Measurements from ENCODE around the gene CCT8L2. TPM values are rescaled to one million over a fixed set of nuclear protein-coding genes. Genes with fewer than 3 reads are reported as not detected.
"Not testable (repeated sequence)": the region's sequence is repeated elsewhere in the genome, so short reads cannot be mapped to it uniquely, and the experiment has no call there.

Gene CCT8L2
- total RNA-seq = not detected

- CTCF ChIA-PET, POLR2A ChIA-PET: not testable (repeated sequence)
Measured at GRCh38 chr22:16592710-16593109, at the start of gene CCT8L2. Gene CCT8L2 (minus strand): TSS chr22:16592810. CDS start chr22:16592550, 260 bp downstream.

- CTCF ChIA-PET, POLR2A ChIA-PET: not testable (repeated sequence)
Measured at GRCh38 chr22:16635442-16635841, 42.8 kb upstream of the CCT8L2 start.

GRCh38 chr22:16634092-16634491 is 41.5 kb upstream of the CCT8L2 start:
- POLR2A ChIA-PET, CTCF ChIA-PET: not testable (repeated sequence)

- CTCF ChIA-PET, POLR2A ChIA-PET: not testable (repeated sequence)
Measured at GRCh38 chr22:16628476-16628875, 35.9 kb upstream of the CCT8L2 start.

- POLR2A ChIA-PET, CTCF ChIA-PET: not testable (repeated sequence)
Measured at GRCh38 chr22:16625018-16625417, 32.4 kb upstream of the CCT8L2 start.

- POLR2A ChIA-PET = not testable (repeated sequence)
Measured at GRCh38 chr22:16623595-16623994, 31.0 kb upstream of the CCT8L2 start.

GRCh38 chr22:16617516-16617915 is 24.9 kb upstream of the CCT8L2 start:
- CTCF ChIA-PET, POLR2A ChIA-PET: not testable (repeated sequence)

More at GRCh38 chr22:16623595-16623994, 31.0 kb upstream of the CCT8L2 start:
- CTCF ChIA-PET = not testable (repeated sequence)

- POLR2A ChIA-PET, CTCF ChIA-PET: not testable (repeated sequence)
Measured at GRCh38 chr22:16616390-16616938, 23.9 kb upstream of the CCT8L2 start.

- POLR2A ChIA-PET, CTCF ChIA-PET: not testable (repeated sequence)
Measured at GRCh38 chr22:16615606-16616245, 23.1 kb upstream of the CCT8L2 start.

GRCh38 chr22:16609548-16610261 is 17.1 kb upstream of the CCT8L2 start:
- POLR2A ChIA-PET = no interaction called here
- CTCF ChIA-PET = no interaction called here

GRCh38 chr22:16608931-16609330 is 16.3 kb upstream of the CCT8L2 start:
- ChIA-PET CTCF (no interaction called here), POLR2A (no interaction called here)

- POLR2A ChIA-PET, CTCF ChIA-PET: not testable (repeated sequence)
Measured at GRCh38 chr22:16604257-16604998, 11.8 kb upstream of the CCT8L2 start.

- POLR2A ChIA-PET, CTCF ChIA-PET: not testable (repeated sequence)
Measured at GRCh38 chr22:16603770-16604242, 11.2 kb upstream of the CCT8L2 start.

- CTCF ChIA-PET = no interaction called here
Measured at GRCh38 chr22:16603448-16603768, 10.8 kb upstream of the CCT8L2 start.

GRCh38 chr22:16602728-16603447 is 10.3 kb upstream of the CCT8L2 start:
- POLR2A ChIA-PET, CTCF ChIA-PET: not testable (repeated sequence)

More at GRCh38 chr22:16603448-16603768, 10.8 kb upstream of the CCT8L2 start:
- POLR2A ChIA-PET = no interaction called here

- POLR2A ChIA-PET, CTCF ChIA-PET: not testable (repeated sequence)
Measured at GRCh38 chr22:16602224-16602727, 9.7 kb upstream of the CCT8L2 start.

- POLR2A ChIA-PET = no interaction called here
- CTCF ChIA-PET = no interaction called here
Measured at GRCh38 chr22:16601437-16602223, 9.0 kb upstream of the CCT8L2 start.

- POLR2A ChIA-PET, CTCF ChIA-PET: not testable (repeated sequence)
Measured at GRCh38 chr22:16600644-16601436, 8.2 kb upstream of the CCT8L2 start.
